Measurements from ENCODE around the gene THAP5.

The THAP5 gene, protein sequence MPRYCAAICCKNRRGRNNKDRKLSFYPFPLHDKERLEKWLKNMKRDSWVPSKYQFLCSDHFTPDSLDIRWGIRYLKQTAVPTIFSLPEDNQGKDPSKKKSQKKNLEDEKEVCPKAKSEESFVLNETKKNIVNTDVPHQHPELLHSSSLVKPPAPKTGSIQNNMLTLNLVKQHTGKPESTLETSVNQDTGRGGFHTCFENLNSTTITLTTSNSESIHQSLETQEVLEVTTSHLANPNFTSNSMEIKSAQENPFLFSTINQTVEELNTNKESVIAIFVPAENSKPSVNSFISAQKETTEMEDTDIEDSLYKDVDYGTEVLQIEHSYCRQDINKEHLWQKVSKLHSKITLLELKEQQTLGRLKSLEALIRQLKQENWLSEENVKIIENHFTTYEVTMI

DNA sequence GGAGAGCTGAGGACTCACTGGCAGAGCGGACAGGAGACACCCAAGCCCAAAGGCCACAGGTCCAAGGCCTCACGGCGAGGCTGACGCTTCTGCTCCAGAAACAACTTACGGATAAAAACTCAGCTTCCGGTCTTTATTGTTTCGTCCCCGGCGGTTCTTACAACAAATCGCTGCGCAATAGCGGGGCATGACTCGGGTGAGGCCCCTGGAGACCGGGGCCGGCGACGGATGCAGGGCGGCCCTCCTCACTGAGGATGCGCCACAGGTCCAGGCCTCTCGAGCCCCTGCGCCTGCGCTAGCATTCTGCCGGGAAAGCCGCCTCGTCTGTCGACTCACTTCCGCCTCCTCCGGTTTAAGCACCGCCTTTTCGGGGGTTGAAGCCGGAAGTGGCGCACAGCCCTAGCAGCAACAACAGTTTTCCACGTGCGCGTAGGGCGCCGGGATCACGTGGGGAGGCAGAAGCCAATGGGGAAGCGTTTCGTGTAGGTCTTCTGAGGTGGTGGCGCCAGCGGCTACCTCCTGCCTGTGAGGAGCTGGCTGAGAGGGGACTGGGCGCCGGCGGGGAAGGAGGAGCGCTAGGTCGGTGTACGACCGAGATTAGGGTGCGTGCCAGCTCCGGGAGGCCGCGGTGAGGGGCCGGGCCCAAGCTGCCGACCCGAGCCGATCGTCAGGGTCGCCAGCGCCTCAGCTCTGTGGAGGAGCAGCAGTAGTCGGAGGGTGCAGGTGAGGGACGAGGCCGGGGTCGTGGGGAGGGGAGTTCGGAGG is at the start of gene THAP5, which contains the start of gene DNAJB9:
Gene THAP5, minus strand, starts transcription at position 326 of the 765 bp plus-strand sequence. Its CDS starts 137 bp downstream, at position 189.
Gene DNAJB9, plus strand, starts transcription at position 494 of the 765 bp plus-strand sequence. CDS start 1,853 bp downstream, outside the sequence.
- H3K4me1 ChIP-seq (ENCODE audit: control insufficient read depth in 1 of 2, insufficient read depth in 2 of 2, low read length in 2 of 2) = peaks cover 18% of the 10 kb centered on the region in 2 donors
- H3K27me3 ChIP-seq (ENCODE audit: control insufficient read depth in 1 of 2, insufficient read depth in 2 of 2, low read length in 2 of 2) = no peaks in the 10 kb centered on the region

DNA sequence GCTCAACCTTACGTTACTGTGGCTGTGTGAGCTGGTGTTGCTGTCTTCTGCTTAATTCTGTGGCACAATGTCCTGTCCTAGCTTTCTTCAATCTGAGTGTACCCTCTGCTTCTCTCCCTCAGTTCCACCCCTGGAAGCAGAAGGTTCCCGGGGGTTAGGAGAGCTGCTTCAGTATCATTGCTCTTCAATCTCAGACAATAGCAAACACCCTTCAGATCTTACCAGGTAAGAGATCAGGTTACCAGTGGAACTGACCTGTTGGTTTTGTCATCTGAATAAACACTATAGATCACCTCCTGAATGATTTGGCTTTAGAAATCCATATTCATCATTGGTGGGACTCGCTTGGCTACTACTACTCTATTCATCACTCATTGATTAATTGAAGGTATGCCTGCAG is 48.5 kb upstream of the THAP5 start:
- Histone ChIP-seq H3K9me3 (ENCODE audit: control insufficient read depth in 1 of 2, low read length in 2 of 2) (no peaks in the 10 kb centered on the region), H3K27me3 (ENCODE audit: control insufficient read depth in 1 of 2, insufficient read depth in 2 of 2, low read length in 2 of 2) (no peaks in the 10 kb centered on the region), H3K27ac (ENCODE audit: low read depth, low read length) (no peak overlapping the region), H3K9ac (ENCODE audit: low read depth in 1 of 2, low read length in 2 of 2) (no peak overlapping the region), H3K4me1 (ENCODE audit: control insufficient read depth in 1 of 2, insufficient read depth in 2 of 2, low read length in 2 of 2) (no peaks in the 10 kb centered on the region), H3K4me3 (ENCODE audit: low read depth in 1 of 2, low read length in 2 of 2) (no peak overlapping the region), H3K36me3 (ENCODE audit: control insufficient read depth in 1 of 2, insufficient read depth in 2 of 2, low read length in 2 of 2) (no peaks in the 10 kb centered on the region)

More for the DNA sequence above, at the start of gene THAP5, which contains the start of gene DNAJB9:
- H3K36me3 ChIP-seq (ENCODE audit: control insufficient read depth in 1 of 2, insufficient read depth in 2 of 2, low read length in 2 of 2) = peaks cover 11% of the 10 kb centered on the region in 2 donors
- H3K9ac ChIP-seq (ENCODE audit: low read depth in 1 of 2, low read length in 2 of 2) = peak within 1 kb of the TSS; percentile 94 to 96
- no peaks in the 10 kb centered on the region for H3K9me3 ChIP-seq (ENCODE audit: control insufficient read depth in 1 of 2, low read length in 2 of 2)
- H3K4me3 ChIP-seq (ENCODE audit: low read depth in 1 of 2, low read length in 2 of 2) = peak within 1 kb of the TSS; percentile 92 to 93
- H3K27ac ChIP-seq (ENCODE audit: low read depth, low read length) = peak within 1 kb of the TSS; percentile 97

DNA sequence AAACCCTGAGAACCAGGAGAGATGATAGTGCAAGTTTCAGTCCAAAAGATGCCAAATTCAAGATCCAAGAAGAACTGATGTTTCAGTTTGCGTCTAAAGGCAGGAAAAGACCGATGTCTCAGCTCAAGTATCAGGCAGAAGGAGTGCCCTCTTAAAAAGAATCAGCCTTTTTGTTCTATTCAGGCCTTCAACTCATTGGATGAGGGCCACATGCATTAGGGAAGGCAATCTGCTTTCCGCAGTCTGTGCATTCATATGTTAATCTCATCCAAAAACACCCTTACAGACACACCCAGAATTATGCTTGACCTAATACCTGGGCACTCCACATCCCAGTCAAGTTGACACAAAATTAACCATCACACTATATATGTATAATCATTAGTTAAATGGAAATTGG is 45.4 kb upstream of the THAP5 start:
- H3K9me3 ChIP-seq (ENCODE audit: control insufficient read depth in 1 of 2, low read length in 2 of 2) = no peaks in the 10 kb centered on the region
- no peaks in the 10 kb centered on the region for H3K4me1 ChIP-seq (ENCODE audit: control insufficient read depth in 1 of 2, insufficient read depth in 2 of 2, low read length in 2 of 2)
- no peaks in the 10 kb centered on the region for H3K27me3 ChIP-seq (ENCODE audit: control insufficient read depth in 1 of 2, insufficient read depth in 2 of 2, low read length in 2 of 2)
- no peak overlapping the region for H3K4me3 ChIP-seq (ENCODE audit: low read depth in 1 of 2, low read length in 2 of 2)
- H3K36me3 ChIP-seq (ENCODE audit: control insufficient read depth in 1 of 2, insufficient read depth in 2 of 2, low read length in 2 of 2) = no peaks in the 10 kb centered on the region
- no peak overlapping the region for H3K27ac ChIP-seq (ENCODE audit: low read depth, low read length)
- no peak overlapping the region for H3K9ac ChIP-seq (ENCODE audit: low read depth in 1 of 2, low read length in 2 of 2)

DNA sequence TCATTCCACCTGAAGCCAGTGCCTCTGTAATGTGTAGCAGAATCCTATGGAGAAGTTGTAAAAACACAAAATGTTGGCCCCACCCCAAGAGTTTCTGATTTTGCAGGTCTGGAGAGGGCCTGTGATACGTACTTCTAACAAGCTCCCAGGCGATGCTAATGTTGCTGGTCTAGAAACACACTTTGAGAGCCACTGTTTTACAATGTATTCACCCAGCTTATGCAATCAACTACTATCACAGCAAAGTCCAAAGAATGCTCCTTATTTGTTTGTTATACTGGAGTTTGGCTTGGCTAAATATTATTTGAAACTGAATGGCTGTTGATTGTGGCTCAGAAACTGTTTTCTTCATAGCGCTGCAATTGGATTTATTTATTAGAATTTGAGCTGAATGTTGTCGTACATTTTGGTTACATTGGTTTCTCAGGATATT is 44.5 kb upstream of the THAP5 start:
- H3K27ac ChIP-seq (ENCODE audit: low read depth, low read length) = no peak overlapping the region

DNA sequence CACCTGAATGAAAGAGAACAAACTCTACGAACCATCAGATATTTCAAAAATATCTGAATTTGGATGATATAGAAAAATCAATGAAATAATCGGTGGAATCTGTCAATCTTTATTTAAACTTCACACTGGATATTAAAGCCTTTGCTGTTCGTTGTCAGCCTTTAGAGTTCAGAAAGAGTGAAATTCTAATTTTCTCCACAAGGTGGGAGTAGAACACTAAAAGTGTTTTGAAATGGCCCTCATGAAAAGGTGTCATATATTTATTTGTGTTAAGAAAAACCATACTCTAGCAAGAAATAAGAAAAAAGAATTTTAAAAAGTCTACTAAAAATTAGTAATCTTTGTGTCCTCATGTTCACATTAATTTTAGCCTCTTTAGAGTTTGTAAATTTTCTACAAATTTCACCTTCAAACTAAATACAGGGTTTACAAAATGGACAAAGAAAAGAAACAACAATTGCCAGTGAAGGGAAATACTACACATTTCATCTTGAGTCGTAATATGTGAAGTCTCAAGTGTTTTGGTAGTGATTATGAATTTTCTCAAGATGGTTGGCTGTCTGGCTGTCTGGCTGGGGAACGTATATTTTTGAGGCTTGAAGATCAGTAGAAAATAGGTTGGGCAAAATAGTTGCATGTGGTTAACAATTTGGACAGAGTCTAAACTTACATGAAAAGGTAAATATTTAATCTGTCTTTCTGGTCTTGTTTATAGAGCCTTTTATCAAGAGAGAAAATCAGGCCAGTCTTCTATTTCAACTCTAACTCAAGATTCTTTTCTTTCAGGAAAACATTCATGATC is 43.8 kb upstream of the THAP5 start:
- H3K9me3 ChIP-seq (ENCODE audit: control insufficient read depth in 1 of 2, low read length in 2 of 2) = no peaks in the 10 kb centered on the region
- no peak overlapping the region for H3K9ac ChIP-seq (ENCODE audit: low read depth in 1 of 2, low read length in 2 of 2)
- no peak overlapping the region for H3K4me3 ChIP-seq (ENCODE audit: low read depth in 1 of 2, low read length in 2 of 2)
- H3K36me3 ChIP-seq (ENCODE audit: control insufficient read depth in 1 of 2, insufficient read depth in 2 of 2, low read length in 2 of 2) = no peaks in the 10 kb centered on the region
- H3K27me3 ChIP-seq (ENCODE audit: control insufficient read depth in 1 of 2, insufficient read depth in 2 of 2, low read length in 2 of 2) = no peaks in the 10 kb centered on the region
- no peak overlapping the region for H3K27ac ChIP-seq (ENCODE audit: low read depth, low read length)
- H3K4me1 ChIP-seq (ENCODE audit: control insufficient read depth in 1 of 2, insufficient read depth in 2 of 2, low read length in 2 of 2) = no peaks in the 10 kb centered on the region

More for the DNA sequence above, 44.5 kb upstream of the THAP5 start:
- Histone ChIP-seq H3K27me3 (ENCODE audit: control insufficient read depth in 1 of 2, insufficient read depth in 2 of 2, low read length in 2 of 2) (no peaks in the 10 kb centered on the region), H3K36me3 (ENCODE audit: control insufficient read depth in 1 of 2, insufficient read depth in 2 of 2, low read length in 2 of 2) (no peaks in the 10 kb centered on the region), H3K4me1 (ENCODE audit: control insufficient read depth in 1 of 2, insufficient read depth in 2 of 2, low read length in 2 of 2) (no peaks in the 10 kb centered on the region), H3K9ac (ENCODE audit: low read depth in 1 of 2, low read length in 2 of 2) (no peak overlapping the region), H3K4me3 (ENCODE audit: low read depth in 1 of 2, low read length in 2 of 2) (no peak overlapping the region), H3K9me3 (ENCODE audit: control insufficient read depth in 1 of 2, low read length in 2 of 2) (no peaks in the 10 kb centered on the region)

DNA sequence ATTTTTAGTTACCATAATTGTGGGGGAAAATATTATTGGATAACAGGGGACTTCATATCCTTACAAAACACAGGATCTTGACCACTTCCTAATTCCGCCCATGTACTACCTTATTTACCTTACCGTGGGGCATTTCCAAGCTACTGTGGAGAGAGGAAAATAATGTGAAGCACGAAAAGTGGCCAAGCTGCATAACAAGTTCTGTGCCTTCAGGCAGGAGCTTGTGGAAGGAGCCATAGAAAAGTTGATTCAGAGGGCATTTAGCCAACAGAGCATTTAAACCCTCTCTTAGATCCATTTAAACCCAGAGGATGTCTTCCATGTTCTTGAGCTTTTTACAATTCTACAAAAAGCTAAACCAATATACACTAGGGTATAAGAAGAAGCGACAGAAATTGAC is 41.8 kb upstream of the THAP5 start:
- Histone ChIP-seq H3K9ac (ENCODE audit: low read depth in 1 of 2, low read length in 2 of 2) (no peak overlapping the region), H3K27ac (ENCODE audit: low read depth, low read length) (no peak overlapping the region)

DNA sequence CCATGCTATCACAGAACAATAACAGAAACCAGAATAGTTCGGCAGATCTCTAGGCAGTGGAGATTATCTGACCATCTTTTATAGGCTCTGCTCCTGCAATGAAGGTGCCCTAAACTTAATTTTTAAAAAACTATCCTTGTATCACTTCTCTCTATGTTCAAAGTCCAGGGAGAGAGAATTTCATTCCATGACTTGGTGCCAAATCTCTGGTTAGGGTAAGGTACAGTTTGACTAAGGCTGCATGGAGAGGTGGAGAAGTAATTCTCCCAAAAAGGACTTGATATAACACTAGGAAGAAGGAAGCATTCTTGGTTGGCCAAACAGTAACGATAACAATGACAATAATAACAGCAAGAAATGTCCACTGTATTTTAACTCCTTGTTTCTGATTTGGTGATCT is 40.1 kb upstream of the THAP5 start:
- H3K27ac ChIP-seq (ENCODE audit: low read depth, low read length) = no peak overlapping the region
- no peaks in the 10 kb centered on the region for H3K27me3 ChIP-seq (ENCODE audit: control insufficient read depth in 1 of 2, insufficient read depth in 2 of 2, low read length in 2 of 2)

More for the DNA sequence above, 41.8 kb upstream of the THAP5 start:
- Histone ChIP-seq H3K4me3 (ENCODE audit: low read depth in 1 of 2, low read length in 2 of 2) (no peak overlapping the region), H3K36me3 (ENCODE audit: control insufficient read depth in 1 of 2, insufficient read depth in 2 of 2, low read length in 2 of 2) (no peaks in the 10 kb centered on the region), H3K27me3 (ENCODE audit: control insufficient read depth in 1 of 2, insufficient read depth in 2 of 2, low read length in 2 of 2) (no peaks in the 10 kb centered on the region), H3K9me3 (ENCODE audit: control insufficient read depth in 1 of 2, low read length in 2 of 2) (no peaks in the 10 kb centered on the region), H3K4me1 (ENCODE audit: control insufficient read depth in 1 of 2, insufficient read depth in 2 of 2, low read length in 2 of 2) (no peaks in the 10 kb centered on the region)

DNA sequence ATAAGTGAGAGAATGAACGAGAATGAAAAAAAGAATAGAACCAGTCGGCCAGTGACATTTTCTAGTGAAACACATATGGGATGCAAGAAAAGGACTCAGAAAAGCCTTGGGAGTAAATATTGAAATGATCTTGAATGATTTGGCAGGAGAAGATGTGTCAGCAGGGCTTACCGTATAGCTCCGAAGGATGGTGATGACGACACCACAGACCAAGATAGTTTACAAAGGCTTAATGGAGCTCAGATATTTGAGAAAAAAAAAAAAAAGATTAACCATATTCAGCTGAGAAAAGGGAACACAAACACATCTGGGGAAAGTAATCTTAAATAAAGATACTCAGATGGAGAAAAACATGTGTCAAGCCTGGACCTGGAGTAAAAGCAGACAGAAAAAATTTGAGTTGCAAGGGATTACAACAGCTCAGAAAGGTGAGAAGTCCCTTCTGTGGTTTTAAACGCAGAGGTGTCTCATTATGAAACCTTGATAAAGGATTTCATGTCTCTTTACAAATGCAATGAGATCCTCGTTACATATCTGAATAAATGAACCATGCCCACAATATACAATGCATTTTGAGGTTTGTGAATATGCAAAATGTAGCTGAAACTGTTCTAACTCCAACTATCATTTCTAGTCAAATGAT is 36.2 kb upstream of the THAP5 start:
- H3K27me3 ChIP-seq (ENCODE audit: control insufficient read depth in 1 of 2, insufficient read depth in 2 of 2, low read length in 2 of 2) = no peaks in the 10 kb centered on the region
- H3K27ac ChIP-seq (ENCODE audit: low read depth, low read length) = no peak overlapping the region
- no peaks in the 10 kb centered on the region for H3K4me1 ChIP-seq (ENCODE audit: control insufficient read depth in 1 of 2, insufficient read depth in 2 of 2, low read length in 2 of 2)
- no peaks in the 10 kb centered on the region for H3K36me3 ChIP-seq (ENCODE audit: control insufficient read depth in 1 of 2, insufficient read depth in 2 of 2, low read length in 2 of 2)
- no peak overlapping the region for H3K9ac ChIP-seq (ENCODE audit: low read depth in 1 of 2, low read length in 2 of 2)
- H3K4me3 ChIP-seq (ENCODE audit: low read depth in 1 of 2, low read length in 2 of 2) = no peak overlapping the region
- no peaks in the 10 kb centered on the region for H3K9me3 ChIP-seq (ENCODE audit: control insufficient read depth in 1 of 2, low read length in 2 of 2)

More for the DNA sequence above, 40.1 kb upstream of the THAP5 start:
- Histone ChIP-seq H3K9me3 (ENCODE audit: control insufficient read depth in 1 of 2, low read length in 2 of 2) (no peaks in the 10 kb centered on the region), H3K4me1 (ENCODE audit: control insufficient read depth in 1 of 2, insufficient read depth in 2 of 2, low read length in 2 of 2) (no peaks in the 10 kb centered on the region), H3K9ac (ENCODE audit: low read depth in 1 of 2, low read length in 2 of 2) (no peak overlapping the region), H3K4me3 (ENCODE audit: low read depth in 1 of 2, low read length in 2 of 2) (no peak overlapping the region), H3K36me3 (ENCODE audit: control insufficient read depth in 1 of 2, insufficient read depth in 2 of 2, low read length in 2 of 2) (no peaks in the 10 kb centered on the region)

DNA sequence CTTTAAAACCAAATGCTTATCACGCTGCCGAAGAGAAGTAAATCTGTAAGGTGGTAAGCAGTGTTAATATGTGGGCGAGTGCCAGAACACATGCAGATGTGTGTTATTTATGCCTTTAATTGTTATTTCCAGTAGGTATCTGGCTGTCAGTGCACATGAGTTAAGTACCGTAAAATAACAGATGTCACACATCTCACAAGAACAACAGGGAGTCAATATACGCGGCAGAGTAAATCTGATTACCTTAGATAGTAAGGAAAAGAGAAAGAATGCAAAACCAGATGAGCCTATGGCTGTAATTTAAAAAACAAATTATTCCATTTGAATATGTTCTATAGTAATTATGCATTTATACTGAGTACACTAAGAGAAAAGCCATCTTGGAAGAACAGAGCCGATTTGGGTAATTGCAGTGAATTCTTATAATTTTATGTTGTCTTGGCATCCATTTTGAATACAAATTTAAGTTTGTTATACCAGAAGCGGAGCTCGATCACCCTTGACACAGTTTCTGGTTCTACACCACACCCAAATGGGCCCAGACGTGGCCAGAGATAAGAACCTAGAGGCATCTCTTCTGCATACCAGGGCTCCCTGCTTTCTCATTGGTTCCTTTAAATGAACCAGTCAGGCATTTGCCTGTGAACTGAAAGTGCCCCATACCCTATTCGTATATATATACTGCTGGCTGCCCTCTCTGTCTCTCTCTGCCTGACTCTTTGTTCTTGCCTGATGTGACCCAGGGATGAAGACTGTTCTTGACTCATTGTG is 35.0 kb upstream of the THAP5 start:
- Histone ChIP-seq H3K36me3 (ENCODE audit: control insufficient read depth in 1 of 2, insufficient read depth in 2 of 2, low read length in 2 of 2) (no peaks in the 10 kb centered on the region), H3K27me3 (ENCODE audit: control insufficient read depth in 1 of 2, insufficient read depth in 2 of 2, low read length in 2 of 2) (no peaks in the 10 kb centered on the region), H3K9me3 (ENCODE audit: control insufficient read depth in 1 of 2, low read length in 2 of 2) (no peaks in the 10 kb centered on the region), H3K9ac (ENCODE audit: low read depth in 1 of 2, low read length in 2 of 2) (no peak overlapping the region), H3K27ac (ENCODE audit: low read depth, low read length) (no peak overlapping the region), H3K4me3 (ENCODE audit: low read depth in 1 of 2, low read length in 2 of 2) (no peak overlapping the region), H3K4me1 (ENCODE audit: control insufficient read depth in 1 of 2, insufficient read depth in 2 of 2, low read length in 2 of 2) (no peaks in the 10 kb centered on the region)

Data from duodenal mucosa (tissue), 2 donors.